HFF-Myc (cell line): ENCODE data around the gene RPS6KA5.

Experiments
- DNase-seq: peaks from one replicate; pipeline ENCODE4 v3.0.0-alpha.2; 2011; ENCODE audit warnings: low read depth; ENCODE audit errors: extremely low read depth
- H3K4me3 ChIP-seq: replicated peaks from 2 replicates; pipeline ENCODE4 v1.5.1; 2011; ENCODE audit warnings: low read depth, mild to moderate bottlenecking, control low read depth, low read length
- TF ChIP-seq, protein P1 (sequence below): IDR thresholded peaks from 2 replicates; pipeline ENCODE4 v1.5.1; 2012; ENCODE audit warnings: mild to moderate bottlenecking, low read depth, low read length, control low read depth; ENCODE audit errors: missing control alignments

The RPS6KA5 gene

DNA sequence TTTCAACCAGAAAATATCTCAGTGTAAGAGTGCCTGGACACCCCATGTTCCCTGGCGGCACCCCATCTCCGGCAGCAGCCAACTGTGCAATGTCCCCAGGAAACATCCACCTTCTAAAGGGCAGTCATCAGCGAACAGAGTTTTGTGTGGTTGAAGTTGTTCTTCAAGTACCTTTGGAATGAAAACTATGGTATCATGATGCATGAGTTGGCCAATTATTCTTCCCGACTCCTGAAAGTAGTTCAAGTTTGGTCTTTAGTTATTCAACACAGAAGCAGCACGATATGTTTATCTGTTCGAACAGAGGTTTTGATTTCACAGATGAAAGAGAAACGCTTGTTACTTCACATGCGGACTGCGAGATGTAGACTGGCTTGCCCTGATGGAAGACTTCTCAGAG lies 223.1 kb downstream of the RPS6KA5 start:
- no peak for DNase-seq
- TF ChIP-seq, protein P1, sequence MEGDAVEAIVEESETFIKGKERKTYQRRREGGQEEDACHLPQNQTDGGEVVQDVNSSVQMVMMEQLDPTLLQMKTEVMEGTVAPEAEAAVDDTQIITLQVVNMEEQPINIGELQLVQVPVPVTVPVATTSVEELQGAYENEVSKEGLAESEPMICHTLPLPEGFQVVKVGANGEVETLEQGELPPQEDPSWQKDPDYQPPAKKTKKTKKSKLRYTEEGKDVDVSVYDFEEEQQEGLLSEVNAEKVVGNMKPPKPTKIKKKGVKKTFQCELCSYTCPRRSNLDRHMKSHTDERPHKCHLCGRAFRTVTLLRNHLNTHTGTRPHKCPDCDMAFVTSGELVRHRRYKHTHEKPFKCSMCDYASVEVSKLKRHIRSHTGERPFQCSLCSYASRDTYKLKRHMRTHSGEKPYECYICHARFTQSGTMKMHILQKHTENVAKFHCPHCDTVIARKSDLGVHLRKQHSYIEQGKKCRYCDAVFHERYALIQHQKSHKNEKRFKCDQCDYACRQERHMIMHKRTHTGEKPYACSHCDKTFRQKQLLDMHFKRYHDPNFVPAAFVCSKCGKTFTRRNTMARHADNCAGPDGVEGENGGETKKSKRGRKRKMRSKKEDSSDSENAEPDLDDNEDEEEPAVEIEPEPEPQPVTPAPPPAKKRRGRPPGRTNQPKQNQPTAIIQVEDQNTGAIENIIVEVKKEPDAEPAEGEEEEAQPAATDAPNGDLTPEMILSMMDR, result no peak
- no peak overlapping the region for H3K4me3 ChIP-seq

DNA sequence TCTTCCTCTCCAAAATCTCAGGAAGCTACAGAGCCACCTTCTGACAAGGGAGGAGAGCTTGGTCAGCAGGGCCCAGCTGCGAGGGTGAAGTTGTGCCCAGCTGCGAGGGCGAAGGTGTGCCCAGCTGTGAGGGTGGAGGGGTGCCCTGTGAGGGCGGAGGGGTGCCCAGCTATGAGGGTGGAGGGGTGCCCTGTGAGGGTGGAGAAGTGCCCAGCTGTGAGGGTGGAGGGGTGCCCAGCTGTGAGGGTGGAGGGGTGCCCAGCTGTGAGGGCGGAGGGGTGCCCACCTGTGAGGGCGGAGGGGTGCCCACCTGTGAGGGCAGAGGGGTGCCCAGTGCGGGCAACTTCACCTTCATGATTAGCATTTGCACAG lies 223.8 kb downstream of the RPS6KA5 start:
- DNase-seq, result no peak
- TF ChIP-seq, protein P1, result no peak
- H3K4me3 ChIP-seq, result no peak overlapping the region

DNA sequence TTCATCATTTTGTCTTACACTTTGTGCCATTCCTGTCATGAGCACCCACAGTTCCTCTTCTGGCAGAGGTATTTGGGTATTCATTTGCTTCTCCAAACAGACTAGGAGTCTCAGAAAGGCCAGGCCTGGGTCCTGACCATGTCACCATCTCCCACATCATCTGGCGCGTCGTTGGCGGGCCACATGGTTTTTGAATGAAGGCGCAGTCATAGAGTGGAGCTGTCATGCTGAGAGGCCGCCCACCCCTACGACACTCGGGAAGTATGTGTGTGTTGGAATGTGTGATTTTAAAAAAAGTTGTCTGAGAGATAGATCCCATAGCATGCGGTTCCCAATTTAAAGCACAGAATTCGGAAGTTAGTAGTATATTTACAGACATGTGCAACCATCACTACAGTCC lies 228.6 kb downstream of the RPS6KA5 start:
- TF ChIP-seq, protein P1, result no peak
- DNase-seq, result no peak
- H3K4me3 ChIP-seq, result no peak overlapping the region

DNA sequence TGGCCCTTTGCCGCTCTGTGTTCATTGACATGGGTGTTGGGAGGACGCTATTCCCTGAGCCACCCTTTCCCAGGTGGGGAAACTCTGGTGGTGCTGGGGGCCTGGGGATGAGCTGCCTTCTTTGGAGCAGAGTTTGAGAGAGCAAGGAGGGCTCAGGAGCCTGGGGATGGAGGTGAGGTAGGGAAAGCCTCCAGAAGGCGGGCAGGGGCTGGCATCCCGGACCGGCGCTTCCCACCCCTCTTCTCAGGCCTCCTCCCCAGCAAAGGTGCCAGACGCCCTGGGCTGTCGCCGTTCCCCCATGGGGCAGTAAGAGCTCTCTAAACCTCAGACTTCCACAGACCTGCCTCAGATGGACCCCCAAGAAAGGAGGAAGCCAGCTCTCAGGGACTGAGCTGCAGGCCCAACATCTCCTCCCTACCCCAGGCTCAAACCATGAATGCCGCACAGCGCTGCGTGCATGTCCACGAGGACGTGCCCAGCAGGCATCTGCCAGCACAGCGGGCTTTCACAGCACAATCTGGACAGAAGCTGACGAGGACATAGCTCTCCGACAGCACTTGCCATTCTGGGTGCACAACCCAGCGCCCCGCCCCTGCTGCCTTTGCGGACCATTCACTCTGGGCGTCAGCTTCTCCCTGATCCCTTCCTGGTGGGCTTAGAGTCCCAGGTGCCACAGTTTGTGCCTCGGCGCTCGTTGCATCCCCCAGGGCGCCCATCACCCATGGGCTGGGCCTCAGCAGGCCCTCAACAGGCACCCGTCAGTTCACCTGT lies 229.3 kb downstream of the RPS6KA5 start:
- no peak overlapping the region for H3K4me3 ChIP-seq
- TF ChIP-seq, protein P1, result no peak
- DNase-seq, result no peak

DNA sequence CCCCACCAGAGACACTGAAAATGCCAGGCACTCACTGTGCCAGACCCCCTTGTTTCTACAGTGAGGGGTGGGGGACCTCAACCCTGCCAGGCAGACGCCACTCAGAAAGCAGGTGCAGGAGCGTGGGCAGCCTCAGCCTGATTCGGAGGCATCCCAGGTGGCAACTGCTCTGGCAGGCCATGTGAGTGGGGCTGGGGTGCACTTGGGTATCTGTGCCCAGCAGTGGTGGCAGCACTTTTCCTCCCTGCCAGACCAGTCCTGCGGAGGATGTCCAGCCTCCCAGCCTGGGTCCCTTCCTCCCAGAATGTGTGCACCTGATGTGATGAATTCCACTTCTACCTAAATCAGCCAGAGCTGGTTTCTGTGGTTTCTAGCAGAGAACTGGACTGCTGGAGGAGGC lies 230.8 kb downstream of the RPS6KA5 start:
- no peak for DNase-seq
- TF ChIP-seq, protein P1, result no peak

DNA sequence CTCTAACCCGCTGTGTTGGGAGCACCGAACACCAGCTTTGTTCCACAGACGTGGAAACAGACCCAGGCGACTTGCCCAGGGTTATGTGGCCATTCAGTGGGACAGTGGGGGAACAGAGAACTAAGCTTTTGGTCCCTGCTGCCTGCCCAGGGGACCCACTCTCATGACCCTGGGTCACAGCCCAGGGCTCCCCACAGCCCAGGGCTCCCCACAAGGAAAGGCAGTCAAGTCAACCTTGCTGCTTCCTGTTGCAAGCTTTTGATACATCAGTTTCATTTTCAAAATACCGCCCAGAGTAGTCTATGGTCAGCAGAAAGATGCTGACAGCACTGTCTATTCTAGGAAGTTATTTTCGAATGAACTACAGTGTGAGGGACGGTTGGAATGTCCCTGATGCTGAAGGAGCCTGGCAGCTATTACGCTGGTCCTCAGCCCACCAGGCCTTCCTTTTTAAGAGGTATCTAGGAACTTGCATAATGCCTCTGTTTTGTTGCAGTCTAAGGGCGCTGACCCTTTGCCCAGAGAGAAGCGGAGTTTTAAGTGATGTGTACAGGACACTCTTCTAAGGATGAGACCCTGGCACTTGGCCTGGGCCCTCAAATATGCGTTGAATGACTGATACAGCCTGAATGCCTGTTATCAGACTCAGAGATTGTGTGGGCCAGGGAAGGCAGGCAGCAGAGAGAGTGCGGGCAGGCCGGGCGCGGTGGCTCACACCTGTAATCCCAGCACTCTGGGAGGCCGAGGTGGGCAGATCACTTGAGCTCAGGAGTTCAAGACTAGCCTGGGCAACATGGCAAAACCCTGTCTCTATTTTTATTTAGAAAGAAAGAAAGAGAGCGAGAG lies 231.6 kb downstream of the RPS6KA5 start:
- no peak for DNase-seq
- TF ChIP-seq, protein P1, result no peak
- H3K4me3 ChIP-seq, result no peak overlapping the region

More for the DNA sequence above, 230.8 kb downstream of the RPS6KA5 start:
- H3K4me3 ChIP-seq, result no peak overlapping the region
